CD4-positive, alpha-beta T cell (primary cell): ENCODE data around the gene ZNF155. TPM values are rescaled to one million over a fixed set of nuclear protein-coding genes. Genes with fewer than 3 reads are reported as not detected.

Experiments used
- ATAC-seq: fragments of 200-7000 bp; cut with Tn5 transposase; one replicate; pipeline ENCODE4 v1.10.0; 2022; ENCODE audit warnings: mild to moderate bottlenecking; ENCODE audit not compliant: poor library complexity
- CTCF ChIA-PET: fragments of 350-600 bp; sonication (Branson Sonifier 250); formaldehyde crosslinking; loops from one replicate; lab custom pipeline; 2021; ENCODE audit warnings: antibody characterized with exemption, inconsistent platforms; lab: Charles Lee
- POLR2A ChIA-PET: fragments of 350-600 bp; sonication (Branson Sonifier 250); formaldehyde crosslinking; loops from one replicate; lab custom pipeline; 2021; ENCODE audit warnings: antibody characterized with exemption, inconsistent platforms; lab: Charles Lee
- DNase-seq, 14 experiments: peaks; one replicate each; pipeline ENCODE4 v3.0.0-alpha.2; 2013 to 2020; ENCODE audit warnings: mixed read lengths in 2 of 14
- H3K27ac ChIP-seq, 2 donors: one replicate each; pipeline versions ENCODE4 v1.5.1 to v1.7.0; 2013; ENCODE audit warnings: low read length in 2 of 2, low read depth in 1 of 2, mild to moderate bottlenecking in 1 of 2
- H3K27me3 ChIP-seq, 2 experiments: 1 replicate in 1 of 2; 2 replicates in 1 of 2; pipeline versions ENCODE4 v1.6.1 to v1.7.0; 2013; ENCODE audit warnings: low read length in 2 of 2, control low read depth in 1 of 2, mild to moderate bottlenecking in 1 of 2, moderate library complexity in 1 of 2; ENCODE audit not compliant: insufficient read depth in 2 of 2, control insufficient read depth in 1 of 2
- H3K36me3 ChIP-seq: one replicate; pipeline ENCODE4 v1.6.1; 2013; ENCODE audit warnings: low read length, control low read depth; ENCODE audit not compliant: insufficient read depth
- H3K4me1 ChIP-seq: one replicate; pipeline ENCODE4 v1.6.1; 2013; ENCODE audit warnings: low read length, control low read depth; ENCODE audit not compliant: insufficient read depth
- H3K4me3 ChIP-seq: one replicate; pipeline ENCODE4 v1.5.1; 2013; ENCODE audit warnings: mild to moderate bottlenecking, low read length, moderate library complexity
- H3K9me3 ChIP-seq, 2 experiments: 1 replicate in 1 of 2; 2 replicates in 1 of 2; pipeline versions ENCODE4 v1.6.1 to v1.7.0; 2013; ENCODE audit warnings: low read length in 2 of 2, mild to moderate bottlenecking in 2 of 2, control low read depth in 1 of 2, moderate library complexity in 1 of 2; ENCODE audit not compliant: control insufficient read depth in 1 of 2, insufficient read depth in 1 of 2
- H3K27ac Mint-ChIP-seq: one replicate; pipeline ENCODE4 v1.8.0; 2020; ENCODE audit warnings: mixed read lengths
- H3K27me3 Mint-ChIP-seq: one replicate; pipeline ENCODE4 v1.8.0; 2021; ENCODE audit warnings: mixed read lengths
- H3K36me3 Mint-ChIP-seq: one replicate; pipeline ENCODE4 v1.8.0; 2021; ENCODE audit warnings: low read depth, mixed read lengths
- H3K4me1 Mint-ChIP-seq: one replicate; pipeline ENCODE4 v1.8.0; 2021; ENCODE audit warnings: low read depth, mixed read lengths
- H3K4me3 Mint-ChIP-seq: one replicate; pipeline ENCODE4 v1.8.0; 2020; ENCODE audit warnings: mild to moderate bottlenecking, mixed read lengths
- H3K9me3 Mint-ChIP-seq: one replicate; pipeline ENCODE4 v1.8.0; 2020; ENCODE audit warnings: mixed read lengths
- CTCF ChIP-seq: fragments of 200-600 bp; IDR thresholded peaks from one replicate; pipeline ENCODE4 v1.8.0; 2022; ENCODE audit warnings: antibody characterized with exemption, mild to moderate bottlenecking
- intact Hi-C, 2 experiments: fragments of 100-400 bp; cut with DNase I in 1 of 2; cut with micrococcal nuclease in 1 of 2; formaldehyde crosslinking; loops; one replicate each; pipeline versions ENCODE4 v1.15.1 to v1.9.0; 2023 to 2025; cut with DNase I, micrococcal nuclease
- total RNA-seq, 174 experiments: library from RNA in 2 of 174; stranded (reverse) in 2 of 174; gene quantifications; one replicate each; pipeline ENCODE4 v1.2.3 and lab custom pipeline; 2021 to 2026

ZNF155 gene
- total RNA-seq, 2 experiments from 2014 or later: 3.5 to 4.0 TPM

- CTCF ChIA-PET: no interaction called here
- no peak overlapping the region for H3K4me3 ChIP-seq
- POLR2A ChIA-PET: no interaction called here
- H3K36me3 ChIP-seq: no peaks in the 10 kb centered on the region
- TF ChIP-seq CTCF: no peak
- intact Hi-C loops: no loop called here
- peaks cover 32% of the 10 kb centered on the region for H3K27me3 Mint-ChIP-seq
- no peak overlapping the region for H3K27ac Mint-ChIP-seq
- no peak overlapping the region for H3K27ac ChIP-seq
- no peaks in the 10 kb centered on the region for H3K27me3 ChIP-seq
- H3K36me3 Mint-ChIP-seq: peaks cover 43% of the 10 kb centered on the region
- H3K4me1 ChIP-seq: peaks cover 13% of the 10 kb centered on the region
- H3K9me3 Mint-ChIP-seq: peaks cover 28% of the 10 kb centered on the region
- DNase-seq: no peak
- H3K4me3 Mint-ChIP-seq: no peak overlapping the region
- H3K9me3 ChIP-seq: peaks cover 4 to 18% of the 10 kb centered on the region in 2 experiments
- H3K4me1 Mint-ChIP-seq: peaks cover 18% of the 10 kb centered on the region
- ATAC-seq: no peak
Measured at GRCh38 chr19:44021221-44021620, 37.2 kb downstream of the ZNF155 start.

GRCh38 chr19:44024900-44025216, 40.9 kb downstream of the ZNF155 start:
- Mint-ChIP-seq H3K4me3 (peak overlapping the region; percentile 98), H3K27ac (peak overlapping the region; percentile 88), H3K27me3 (peaks cover 14% of the 10 kb centered on the region), H3K9me3 (peaks cover 29% of the 10 kb centered on the region), H3K4me1 (peaks cover 30% of the 10 kb centered on the region), H3K36me3 (peaks cover 64% of the 10 kb centered on the region)
- ChIA-PET CTCF (no interaction called here), POLR2A (interaction anchor here (0.7 to 1.4 kb wide), 2 partner anchors 26 to 140 kb away, joined by 3 read pairs; partner anchors contain the start of gene ZNF226)
- Histone ChIP-seq H3K27ac (no peak overlapping the region), H3K27me3 (no peaks in the 10 kb centered on the region), H3K36me3 (peaks cover 34% of the 10 kb centered on the region), H3K4me3 (peak overlapping the region; percentile 79), H3K9me3 (peaks cover 4 to 28% of the 10 kb centered on the region in 2 experiments), H3K4me1 (peaks cover 14% of the 10 kb centered on the region)
- DNase-seq (no peak), ATAC-seq (no peak)
- intact Hi-C loops: loop anchor here in 1 of 2 experiments (1.0 to 2.0 kb wide), 3 partner anchors 23 to 70 kb away; partner anchors contain the start of genes ZNF224 and ZNF230
- no peak for TF ChIP-seq CTCF

- no peaks in the 10 kb centered on the region for H3K27me3 ChIP-seq
- no peak for TF ChIP-seq CTCF
- peaks cover 30% of the 10 kb centered on the region for H3K4me1 Mint-ChIP-seq
- H3K9me3 Mint-ChIP-seq: peaks cover 28% of the 10 kb centered on the region
- ChIA-PET POLR2A (interaction anchor here (0.7 to 1.4 kb wide), 2 partner anchors 26 to 140 kb away, joined by 3 read pairs; partner anchors contain the start of gene ZNF226), CTCF (no interaction called here)
- peak; percentile 53 to 90 (median 70) for DNase-seq
- H3K4me1 ChIP-seq: peaks cover 14% of the 10 kb centered on the region
- intact Hi-C loops: loop anchor here in 1 of 2 experiments (1.0 to 2.0 kb wide), 3 partner anchors 23 to 69 kb away; partner anchors contain the start of genes ZNF224 and ZNF230
- H3K36me3 Mint-ChIP-seq: peaks cover 64% of the 10 kb centered on the region
- peaks cover 4 to 28% of the 10 kb centered on the region in 2 experiments for H3K9me3 ChIP-seq
- H3K4me3 Mint-ChIP-seq: peak within 1 kb of the TSS; percentile 98
- peaks cover 9% of the 10 kb centered on the region for H3K27me3 Mint-ChIP-seq
- H3K27ac Mint-ChIP-seq: peak within 1 kb of the TSS; percentile 88
- H3K36me3 ChIP-seq: peaks cover 37% of the 10 kb centered on the region
- peak; percentile 97 for ATAC-seq
- H3K27ac ChIP-seq: no peak within 1 kb of the TSS
- peak within 1 kb of the TSS; percentile 79 for H3K4me3 ChIP-seq
Measured at GRCh38 chr19:44025217-44025936, 41.4 kb downstream of the ZNF155 start, which contains the start of gene ZNF222. ZNF222 (plus strand) TSS chr19:44025379; CDS start chr19:44025437, 58 bp downstream.
